GOT3 (cell line): Measurements from ENCODE around the gene DAAM1.
A peak's percentile ranks its signal among the peaks of the same experiment; 100 is the strongest.

Source experiments
- DNase-seq: peaks from one replicate; lab custom pipeline; 2025; ENCODE audit warnings: mixed read lengths; lab: John Stamatoyannopoulos, UW

The DAAM1 gene

GRCh38 chr14:59188461-59189090 is at the start of gene DAAM1:
DAAM1 (plus strand) TSS chr14:59188667; CDS start chr14:59263478, 74,811 bp downstream.
- DNase-seq, result peak; percentile 63

- no peak for DNase-seq
These were observed 49.1 kb upstream of the DAAM1 start for GRCh38 chr14:59139324-59139723.

DNA sequence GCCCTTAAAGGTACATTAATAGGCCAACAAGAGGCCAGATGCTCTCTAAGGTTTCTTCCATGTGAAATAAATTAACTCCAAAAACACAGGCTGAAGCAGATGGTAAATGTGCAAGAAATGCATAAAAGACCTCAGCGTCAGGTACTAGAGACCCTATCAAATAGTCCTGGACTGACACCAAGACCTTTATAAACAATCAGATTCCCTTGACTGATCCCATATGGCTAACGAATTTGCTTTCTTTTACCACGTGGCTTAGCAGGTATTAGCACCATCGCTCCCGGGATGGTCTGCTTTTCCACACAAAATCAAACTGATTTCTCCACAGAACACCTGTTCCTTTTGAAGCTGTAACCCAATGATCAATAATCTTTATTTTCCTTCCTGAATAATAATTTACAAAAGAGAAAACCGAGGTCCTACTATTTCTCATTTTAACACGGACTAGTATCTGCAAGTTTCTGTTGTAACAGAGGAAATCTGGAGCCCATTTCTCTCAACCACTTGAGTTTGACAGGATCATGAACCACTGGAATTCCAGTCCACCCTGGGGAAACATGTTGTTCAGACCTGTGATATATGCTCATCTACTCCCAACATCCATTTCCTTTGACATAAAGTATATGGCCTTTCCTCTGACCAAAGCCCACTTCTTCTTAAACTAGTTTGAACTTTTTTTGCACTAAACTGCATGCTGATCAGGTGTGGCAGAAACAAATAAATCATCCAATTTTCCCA is 48.2 kb upstream of the DAAM1 start:
- DNase-seq, result no peak

- no peak for DNase-seq
These were observed 42.0 kb upstream of the DAAM1 start for GRCh38 chr14:59146484-59146883.

DNA sequence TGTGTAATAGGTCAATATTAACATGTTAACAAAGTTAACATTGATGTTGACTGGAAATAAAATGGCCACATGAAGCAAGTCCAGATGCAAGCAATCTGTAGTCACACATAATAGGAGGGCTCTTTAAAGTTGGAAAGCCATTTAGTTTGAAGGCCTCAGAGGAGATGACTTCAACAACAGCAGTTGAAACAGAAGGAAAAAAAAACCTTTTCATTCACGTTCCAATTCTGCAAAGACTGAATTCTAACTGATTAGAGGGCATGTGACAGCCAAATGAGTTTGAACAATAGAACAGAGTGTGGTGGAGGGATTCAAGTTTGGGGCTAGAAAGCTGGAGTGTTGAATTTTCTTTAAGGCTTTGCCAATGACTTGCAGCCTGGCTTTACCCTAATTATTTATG is 41.5 kb upstream of the DAAM1 start:
- DNase-seq, result no peak

- no peak for DNase-seq
These were observed 40.0 kb upstream of the DAAM1 start for GRCh38 chr14:59148334-59148900.

GRCh38 chr14:59150990-59151389 is 37.5 kb upstream of the DAAM1 start:
- DNase-seq, result no peak

DNA sequence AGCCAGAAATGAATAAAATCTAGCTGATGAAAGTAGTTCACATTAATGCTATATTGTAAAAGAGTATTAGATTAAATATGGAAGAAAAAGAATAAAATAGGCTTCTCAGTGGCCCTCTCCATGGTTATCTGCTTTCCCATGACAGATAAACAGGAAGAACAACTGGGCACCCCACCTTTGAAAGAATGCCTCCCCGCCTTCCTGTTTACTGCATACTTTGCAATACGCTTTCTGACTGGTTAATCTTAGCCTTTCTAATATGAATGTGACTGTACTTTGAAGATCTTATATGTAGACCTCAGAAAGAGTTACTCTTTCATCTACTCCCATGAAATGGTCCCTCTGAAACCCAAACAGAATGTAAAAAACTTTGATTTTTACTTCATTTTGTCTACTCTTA is 34.1 kb upstream of the DAAM1 start:
- no peak for DNase-seq

DNA sequence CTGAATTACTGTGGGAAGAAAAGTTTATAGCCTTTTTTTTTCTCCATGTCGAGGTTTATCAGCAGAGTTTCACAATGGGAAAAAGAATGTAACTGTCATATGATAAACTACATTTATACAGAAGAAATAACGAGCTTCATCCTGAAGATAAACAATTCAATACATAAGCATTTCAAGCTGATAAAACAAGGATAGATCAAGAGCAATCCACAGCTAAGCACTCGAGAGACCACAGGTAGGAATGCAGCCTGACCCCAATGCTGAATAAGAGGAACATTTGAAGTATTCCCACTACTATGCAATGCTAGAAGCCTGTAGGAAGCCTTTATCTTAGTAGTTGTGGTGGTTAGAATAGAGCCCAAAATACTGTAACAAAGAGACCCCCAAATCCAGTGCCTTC is 32.6 kb upstream of the DAAM1 start:
- no peak for DNase-seq

DNA sequence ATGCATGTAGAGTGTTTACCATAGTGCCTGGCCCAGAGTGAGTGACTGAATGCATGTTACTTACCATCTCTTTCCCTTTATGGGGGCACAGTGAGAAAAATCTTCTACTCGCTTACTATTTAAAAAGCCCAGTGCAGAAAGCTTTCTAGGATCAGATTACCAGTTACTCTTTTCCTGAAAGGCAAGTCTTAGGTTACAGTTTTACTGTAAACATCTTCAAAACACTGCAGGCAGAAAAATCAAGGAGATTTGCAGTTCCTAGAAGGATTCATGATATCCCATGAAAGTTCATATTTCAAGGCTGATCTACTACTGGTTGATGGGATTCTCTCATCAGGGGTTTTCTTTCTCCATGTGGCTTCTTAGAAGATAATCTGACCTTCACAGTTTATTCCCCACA is 29.3 kb upstream of the DAAM1 start:
- no peak for DNase-seq

DNA sequence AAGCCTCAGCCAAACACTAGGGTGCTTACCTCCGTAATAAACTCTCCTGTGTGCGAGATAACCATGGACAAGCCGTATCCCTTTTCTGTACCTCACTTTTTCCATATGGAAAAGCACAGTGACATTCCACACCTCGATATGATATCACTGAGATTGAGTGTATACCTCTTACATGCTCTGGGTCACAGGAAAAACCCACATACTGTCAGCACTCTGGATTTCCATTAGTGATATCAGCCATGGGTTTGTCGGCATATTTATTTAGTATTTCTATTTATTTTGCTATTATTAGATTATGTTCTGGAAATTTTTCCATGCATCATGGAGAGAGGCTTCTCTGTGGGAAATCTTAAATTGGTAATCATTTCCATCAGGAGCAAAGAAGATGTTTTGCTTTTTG is 28.0 kb upstream of the DAAM1 start:
- no peak for DNase-seq

- no peak for DNase-seq
These were observed 26.8 kb upstream of the DAAM1 start for GRCh38 chr14:59161561-59162175.

GRCh38 chr14:59166258-59166657 is 22.2 kb upstream of the DAAM1 start:
- DNase-seq, result no peak

- DNase-seq, result no peak
These were observed 13.1 kb upstream of the DAAM1 start for GRCh38 chr14:59175404-59175803.

DNA sequence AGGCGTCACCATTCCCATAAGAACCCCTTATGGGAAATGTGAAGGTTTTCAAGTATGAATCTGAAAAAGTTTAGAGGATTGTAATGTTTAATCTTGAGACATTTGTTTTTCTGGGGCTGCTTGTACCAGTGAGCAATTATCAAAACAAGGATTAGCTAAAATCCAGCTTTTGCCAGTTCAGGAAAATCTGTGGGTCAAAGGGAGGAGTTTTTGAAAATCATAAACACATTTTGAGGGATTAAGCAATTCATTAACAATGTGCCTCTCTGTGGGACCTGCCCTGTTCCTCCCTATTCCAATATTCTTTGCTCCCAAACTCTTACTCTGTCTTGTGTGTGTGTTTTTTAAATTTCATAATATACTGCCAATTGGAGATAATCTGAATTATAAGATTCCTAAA is 11.7 kb upstream of the DAAM1 start:
- DNase-seq, result no peak

DNA sequence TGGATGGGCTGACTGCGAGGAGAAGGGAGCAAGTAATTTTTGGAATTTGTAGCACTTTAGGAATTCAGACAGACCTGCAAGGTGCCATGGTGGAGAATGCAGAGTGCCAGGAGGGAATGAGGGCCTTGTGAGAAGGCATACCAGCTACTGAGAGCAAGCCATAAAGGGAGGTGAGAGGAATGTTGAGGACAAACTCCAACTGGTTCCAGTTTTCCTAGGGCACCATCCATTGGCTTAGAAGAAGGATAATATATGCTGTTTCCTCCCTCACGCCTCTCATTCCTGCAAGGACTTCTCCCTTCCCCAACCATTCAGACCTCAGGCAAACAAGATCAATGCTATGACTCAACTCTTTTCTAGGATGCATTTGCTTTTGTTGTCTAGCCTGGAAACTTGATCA is 11.2 kb upstream of the DAAM1 start:
- no peak for DNase-seq

DNA sequence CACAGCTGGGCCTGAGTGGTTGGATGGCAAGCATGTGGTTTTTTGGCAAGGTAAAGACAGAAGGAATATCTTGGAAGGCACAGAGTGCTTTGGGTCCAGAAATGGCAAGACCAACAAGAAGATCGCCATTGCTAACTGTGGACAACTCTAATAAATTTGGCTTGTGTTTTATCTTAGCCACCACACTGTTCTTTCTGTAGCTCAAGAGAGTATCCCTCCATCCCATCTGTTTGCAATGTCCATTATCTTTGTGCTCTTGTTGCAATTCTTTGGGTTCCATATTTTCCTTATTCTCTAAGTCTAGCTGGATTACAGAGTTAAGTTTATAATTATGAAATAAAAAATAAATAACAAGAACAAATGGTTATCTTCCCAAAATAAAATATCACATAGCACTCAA is 6.7 kb upstream of the DAAM1 start:
- DNase-seq, result no peak

- no peak for DNase-seq
These were observed 5.8 kb upstream of the DAAM1 start for GRCh38 chr14:59182641-59183040.

GRCh38 chr14:59183150-59183549 is 5.3 kb upstream of the DAAM1 start:
- no peak for DNase-seq

DNA sequence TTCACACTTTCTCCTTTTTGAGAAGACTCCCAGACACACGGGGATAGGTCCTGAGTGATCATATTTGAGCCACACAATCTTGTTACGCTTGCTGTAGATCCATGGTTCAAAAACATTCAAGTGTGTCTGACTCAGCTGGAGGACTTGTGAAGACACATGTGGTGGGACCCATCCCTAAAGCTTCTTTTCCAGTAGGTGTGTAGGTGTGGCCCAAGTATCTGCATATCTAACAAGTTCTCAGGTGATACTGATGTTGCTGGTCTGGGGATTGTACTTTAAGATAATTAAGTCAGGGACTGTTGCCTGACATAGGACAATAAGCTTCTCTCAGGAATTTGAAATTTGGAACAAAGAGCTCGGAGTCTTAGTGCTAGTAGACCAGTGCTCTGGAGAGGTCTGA is 4.1 kb upstream of the DAAM1 start:
- DNase-seq, result no peak

- DNase-seq, result no peak
These were observed 2.8 kb upstream of the DAAM1 start for GRCh38 chr14:59185676-59186075.

- no peak for DNase-seq
These were observed 2.2 kb upstream of the DAAM1 start for GRCh38 chr14:59186306-59186705.

DNA sequence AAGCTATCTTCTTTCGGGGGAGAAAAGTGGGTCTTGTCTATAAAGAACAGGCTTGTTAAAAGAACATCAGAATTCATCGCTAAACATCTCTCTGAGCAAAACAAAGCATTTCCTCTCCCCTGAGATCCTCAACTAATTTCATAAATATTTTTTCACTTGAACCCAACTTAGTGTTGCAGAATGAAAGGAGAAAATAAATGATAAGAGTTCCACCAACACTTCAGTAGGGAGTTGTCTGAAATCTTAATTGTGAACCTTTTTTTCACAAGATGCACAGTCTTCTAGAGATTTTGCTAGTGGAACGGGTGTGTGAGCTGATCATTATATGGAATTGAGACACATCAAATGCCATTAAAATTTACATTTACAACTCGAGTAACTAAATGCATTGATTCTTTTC is 1.3 kb upstream of the DAAM1 start:
- DNase-seq, result no peak
